A549 (cell line): ENCODE measurements around the gene SBF2. TPM values are rescaled to one million over a fixed set of nuclear protein-coding genes. Genes with fewer than 3 reads are reported as not detected.
A peak's percentile ranks its signal among the peaks of the same experiment; 100 is the strongest.

Experiments used
- ATAC-seq, 2 experiments: fragments of 200-7000 bp in 1 of 2; fragments of >200 bp in 1 of 2; cut with Nextera tagmentation in 1 of 2; cut with Tn5 transposase in 1 of 2; 3 replicates each; pipeline versions ENCODE4 v1.8.0 to v1.9.1; 2018 to 2020; ENCODE audit warnings: mild to moderate bottlenecking in 1 of 2, moderate library complexity in 1 of 2
- CTCF ChIA-PET: fragments of 300-600 bp; sonication (Branson Sonifier 250); formaldehyde crosslinking; extraction: SDS; loops from one replicate; lab custom pipeline; 2021; ENCODE audit warnings: antibody characterized with exemption, inconsistent platforms; lab: Yijun Ruan, JAX
- POLR2A ChIA-PET: fragments of 350-600 bp; formaldehyde crosslinking; extraction: SDS; loops from one replicate; lab custom pipeline; 2021; ENCODE audit warnings: antibody characterized with exemption, inconsistent platforms; lab: Yijun Ruan, JAX
- DNase-seq, 2 experiments: peaks; one replicate each; pipeline versions ENCODE4 v3.0.0 to v3.0.0-alpha.2; 2011 to 2016; ENCODE audit warnings: low read depth in 1 of 2, low spot score in 1 of 2
- FAIRE-seq: peaks from 2 replicates; lab custom pipeline; 2011; peaks lifted over from hg19 to GRCh38; lab: Jason Lieb, UNC
- H3K27ac ChIP-seq, 2 experiments: fragments of >200 bp; sonication (Bioruptor Twin); formaldehyde crosslinking; 3 replicates each; pipeline ENCODE4 v1.5.1; 2016 to 2017
- H3K4me1 ChIP-seq: fragments of >200 bp; sonication (Bioruptor Twin); formaldehyde crosslinking; 3 replicates; pipeline ENCODE4 v1.6.1; 2016
- H3K4me2 ChIP-seq: fragments of >200 bp; sonication (Bioruptor Twin); formaldehyde crosslinking; 3 replicates; pipeline ENCODE4 v1.6.1; 2016
- H3K4me3 ChIP-seq: fragments of >200 bp; sonication (Bioruptor Twin); formaldehyde crosslinking; 3 replicates; pipeline ENCODE4 v1.5.1; 2016
- H3K9me3 ChIP-seq: fragments of >200 bp; sonication (Bioruptor Twin); formaldehyde crosslinking; 3 replicates; pipeline ENCODE4 v1.6.1; 2016
- CBX8 ChIP-seq: fragments of 200-600 bp; sonication (generic); IDR thresholded peaks from 2 replicates; pipeline ENCODE4 v1.6.1; 2016
- CTCF ChIP-seq: fragments of >200 bp; sonication (Bioruptor Twin); formaldehyde crosslinking; IDR thresholded peaks from 3 replicates; pipeline ENCODE4 v1.5.1; 2016
- EP300 ChIP-seq, 2 experiments: fragments of >200 bp; sonication (Bioruptor Twin); formaldehyde crosslinking; IDR thresholded peaks; 2 replicates in 1 of 2; 3 replicates in 1 of 2; pipeline ENCODE4 v1.6.1; 2016 to 2017
- FOXS1 ChIP-seq: fragments of 250-450 bp; sonication (Bioruptor Pico); IDR thresholded peaks from 2 replicates; pipeline ENCODE4 v1.5.0; 2020; ENCODE audit warnings: mild to moderate bottlenecking, moderate library complexity
- HDAC2 ChIP-seq: fragments of 200-600 bp; sonication (generic); IDR thresholded peaks from 2 replicates; pipeline ENCODE4 v1.6.1; 2016
- KDM5A ChIP-seq: fragments of 200-600 bp; sonication (generic); IDR thresholded peaks from 2 replicates; pipeline ENCODE4 v1.6.1; 2016; ENCODE audit warnings: antibody characterized with exemption, mild to moderate bottlenecking
- MAZ ChIP-seq: fragments of 150-350 bp; IDR thresholded peaks from 2 replicates; pipeline ENCODE4 v1.6.1; 2014; ENCODE audit warnings: antibody characterized with exemption, low read depth, low read length, borderline replicate concordance
- MYC ChIP-seq: IDR thresholded peaks from 2 replicates; pipeline ENCODE4 v1.6.1; 2012; ENCODE audit warnings: mild to moderate bottlenecking, inconsistent platforms, low read length, improper control_type of control experiment, borderline replicate concordance
- NFE2L2 ChIP-seq: fragments of 150-350 bp; conservative IDR thresholded peaks from 2 replicates; pipeline ENCODE4 v1.6.1; 2014; ENCODE audit warnings: low read length
- POLR2AphosphoS2 ChIP-seq: conservative IDR thresholded peaks from 2 replicates; pipeline ENCODE4 v1.6.1; 2012; ENCODE audit warnings: low read length, improper control_type of control experiment, inconsistent platforms
- RARB ChIP-seq: fragments of 250-450 bp; sonication (Bioruptor Pico); IDR thresholded peaks from 2 replicates; pipeline ENCODE4 v1.8.0; 2021; ENCODE audit warnings: mild to moderate bottlenecking, moderate library complexity
- RCOR1 ChIP-seq: fragments of 150-350 bp; IDR thresholded peaks from 2 replicates; pipeline ENCODE4 v1.6.1; 2014; ENCODE audit warnings: antibody characterized with exemption, low read length, low read depth
- RNF2 ChIP-seq: fragments of 200-600 bp; sonication (generic); IDR thresholded peaks from 2 replicates; pipeline ENCODE4 v1.6.1; 2016; ENCODE audit warnings: low read depth, mild to moderate bottlenecking, antibody characterized with exemption, moderate library complexity, borderline replicate concordance
- SMC3 ChIP-seq: fragments of >200 bp; sonication (Bioruptor Twin); formaldehyde crosslinking; IDR thresholded peaks from 3 replicates; pipeline ENCODE4 v1.6.1; 2018; ENCODE audit warnings: inconsistent platforms
- SREBF2 ChIP-seq: fragments of 450-650 bp; IDR thresholded peaks from 2 replicates; pipeline ENCODE4 v1.6.1; 2014; ENCODE audit warnings: mild to moderate bottlenecking, moderate library complexity
- ZNF302 ChIP-seq: fragments of 250-450 bp; sonication (Bioruptor Pico); IDR thresholded peaks from 2 replicates; pipeline ENCODE4 v1.9.0; 2021; ENCODE audit warnings: inconsistent platforms, mild to moderate bottlenecking, moderate library complexity
- WGBS: methylation state at CpG from one replicate; pipeline ENCODE4 v1.1.6; 2017; ENCODE audit errors: missing lambda C conversion rate; 5-methylcytosine and 5-hydroxymethylcytosine counted together
- polyA plus RNA-seq, 4 experiments: library from polyadenylated mRNA; depleted of rRNA in 3 of 4; stranded (reverse); fragments of >200 nt; fragmentation: RNase III in 1 of 4; extraction: RNeasy Plus Mini Kit Qiagen cat#74134 plus additional on column Dnase treatment in 1 of 4; gene quantifications; 2 replicates in 3 of 4; 3 replicates in 1 of 4; pipeline ENCODE4 v1.2.3, GENCODE V29; 2011 to 2017
- TF ChIP-seq, protein P1 (sequence below): fragments of 450-650 bp; IDR thresholded peaks from 2 replicates; pipeline ENCODE4 v1.6.1; 2014; ENCODE audit warnings: antibody characterized with exemption
- TF ChIP-seq, protein P2 (sequence below): fragments of 150-350 bp; IDR thresholded peaks from 2 replicates; pipeline ENCODE4 v1.6.1; 2014; ENCODE audit warnings: low read depth, mild to moderate bottlenecking, low read length
- TF ChIP-seq, protein P3 (sequence below): fragments of 250-450 bp; sonication (Bioruptor Pico); IDR thresholded peaks from 2 replicates; pipeline ENCODE4 v1.5.0; 2021; ENCODE audit warnings: mild to moderate bottlenecking, moderate library complexity, borderline replicate concordance

Gene SBF2
- polyA plus RNA-seq, 2 of the 4 experiments (the other 2 are of a cell fraction): 11.1 to 49.6 TPM

GRCh38 chr11:9839550-9839949 lies 454.5 kb downstream of the SBF2 start:
- Histone ChIP-seq H3K4me2 (no peak overlapping the region), H3K4me1 (peaks cover 17% of the 10 kb centered on the region), H3K4me3 (no peak overlapping the region), H3K9me3 (no peaks in the 10 kb centered on the region), H3K27ac (no peak overlapping the region)
- CTCF ChIA-PET: interaction anchor here (1.0 kb wide), 1 partner anchor 466 kb away, joined by 3 read pairs; the partner anchor contains the start of gene ADM
- DNase-seq: no peak
- POLR2A ChIA-PET: no interaction called here
- 96% methylated on average over 4 of the region's 4 CpGs for WGBS
- FAIRE-seq: no peak
- ATAC-seq: no peak
- no peak for TF ChIP-seq RARB (CRISPR knock-in tag)
- TF ChIP-seq NFE2L2: no peak
- no peak for TF ChIP-seq RNF2
- TF ChIP-seq, protein P1, sequence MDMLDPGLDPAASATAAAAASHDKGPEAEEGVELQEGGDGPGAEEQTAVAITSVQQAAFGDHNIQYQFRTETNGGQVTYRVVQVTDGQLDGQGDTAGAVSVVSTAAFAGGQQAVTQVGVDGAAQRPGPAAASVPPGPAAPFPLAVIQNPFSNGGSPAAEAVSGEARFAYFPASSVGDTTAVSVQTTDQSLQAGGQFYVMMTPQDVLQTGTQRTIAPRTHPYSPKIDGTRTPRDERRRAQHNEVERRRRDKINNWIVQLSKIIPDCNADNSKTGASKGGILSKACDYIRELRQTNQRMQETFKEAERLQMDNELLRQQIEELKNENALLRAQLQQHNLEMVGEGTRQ: no peak
- no peak for TF ChIP-seq POLR2AphosphoS2
- no peak for TF ChIP-seq SREBF2
- no peak for TF ChIP-seq FOXS1 (CRISPR knock-in tag)
- TF ChIP-seq CBX8: no peak
- TF ChIP-seq HDAC2: no peak
- TF ChIP-seq, protein P2, sequence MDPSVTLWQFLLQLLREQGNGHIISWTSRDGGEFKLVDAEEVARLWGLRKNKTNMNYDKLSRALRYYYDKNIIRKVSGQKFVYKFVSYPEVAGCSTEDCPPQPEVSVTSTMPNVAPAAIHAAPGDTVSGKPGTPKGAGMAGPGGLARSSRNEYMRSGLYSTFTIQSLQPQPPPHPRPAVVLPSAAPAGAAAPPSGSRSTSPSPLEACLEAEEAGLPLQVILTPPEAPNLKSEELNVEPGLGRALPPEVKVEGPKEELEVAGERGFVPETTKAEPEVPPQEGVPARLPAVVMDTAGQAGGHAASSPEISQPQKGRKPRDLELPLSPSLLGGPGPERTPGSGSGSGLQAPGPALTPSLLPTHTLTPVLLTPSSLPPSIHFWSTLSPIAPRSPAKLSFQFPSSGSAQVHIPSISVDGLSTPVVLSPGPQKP: no peak
- no peak for TF ChIP-seq CTCF

GRCh38 chr11:9838961-9839360 lies 455.1 kb downstream of the SBF2 start:
- peak overlapping the region in 1 of 2 experiments; percentile 41; a peak in 1 of 6 replicates for H3K27ac ChIP-seq
- peaks cover 17% of the 10 kb centered on the region for H3K4me1 ChIP-seq
- DNase-seq (no peak), FAIRE-seq (no peak), ATAC-seq (no peak)
- ChIA-PET CTCF (interaction anchor here (1.0 kb wide), 1 partner anchor 466 kb away, joined by 3 read pairs; the partner anchor contains the start of gene ADM), POLR2A (no interaction called here)
- WGBS: 82% methylated on average over 2 of the region's 2 CpGs
- no peak overlapping the region for H3K4me3 ChIP-seq
- no peaks in the 10 kb centered on the region for H3K9me3 ChIP-seq
- H3K4me2 ChIP-seq: no peak overlapping the region
- TF ChIP-seq SMC3: no peak
- TF ChIP-seq MAZ: no peak
- TF ChIP-seq SREBF2: no peak
- TF ChIP-seq MYC: no peak
- TF ChIP-seq FOXS1 (CRISPR knock-in tag): no peak
- TF ChIP-seq ZNF302 (CRISPR knock-in tag): no peak
- TF ChIP-seq POLR2AphosphoS2: no peak
- TF ChIP-seq, protein P3, sequence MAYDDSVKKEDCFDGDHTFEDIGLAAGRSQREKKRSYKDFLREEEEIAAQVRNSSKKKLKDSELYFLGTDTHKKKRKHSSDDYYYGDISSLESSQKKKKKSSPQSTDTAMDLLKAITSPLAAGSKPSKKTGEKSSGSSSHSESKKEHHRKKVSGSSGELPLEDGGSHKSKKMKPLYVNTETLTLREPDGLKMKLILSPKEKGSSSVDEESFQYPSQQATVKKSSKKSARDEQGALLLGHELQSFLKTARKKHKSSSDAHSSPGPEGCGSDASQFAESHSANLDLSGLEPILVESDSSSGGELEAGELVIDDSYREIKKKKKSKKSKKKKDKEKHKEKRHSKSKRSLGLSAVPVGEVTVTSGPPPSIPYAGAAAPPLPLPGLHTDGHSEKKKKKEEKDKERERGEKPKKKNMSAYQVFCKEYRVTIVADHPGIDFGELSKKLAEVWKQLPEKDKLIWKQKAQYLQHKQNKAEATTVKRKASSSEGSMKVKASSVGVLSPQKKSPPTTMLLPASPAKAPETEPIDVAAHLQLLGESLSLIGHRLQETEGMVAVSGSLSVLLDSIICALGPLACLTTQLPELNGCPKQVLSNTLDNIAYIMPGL (CRISPR knock-in tag): no peak
- no peak for TF ChIP-seq RCOR1
- TF ChIP-seq CTCF: no peak
- TF ChIP-seq KDM5A: no peak
- no peak for TF ChIP-seq NFE2L2
- no peak for TF ChIP-seq EP300 (IDR thresholded peaks at IDR 0.05)
